HG03571 (cell line): ENCODE data around the gene CYB561D1.
A peak's percentile ranks its signal among the peaks of the same experiment; 100 is the strongest.

Experiments
- ATAC-seq: cut with Tn5 transposase; IDR thresholded peaks from one replicate; pipeline ENCODE4 v1.9.1; 2021; ENCODE audit not compliant: unreplicated experiment

CYB561D1 gene

DNA sequence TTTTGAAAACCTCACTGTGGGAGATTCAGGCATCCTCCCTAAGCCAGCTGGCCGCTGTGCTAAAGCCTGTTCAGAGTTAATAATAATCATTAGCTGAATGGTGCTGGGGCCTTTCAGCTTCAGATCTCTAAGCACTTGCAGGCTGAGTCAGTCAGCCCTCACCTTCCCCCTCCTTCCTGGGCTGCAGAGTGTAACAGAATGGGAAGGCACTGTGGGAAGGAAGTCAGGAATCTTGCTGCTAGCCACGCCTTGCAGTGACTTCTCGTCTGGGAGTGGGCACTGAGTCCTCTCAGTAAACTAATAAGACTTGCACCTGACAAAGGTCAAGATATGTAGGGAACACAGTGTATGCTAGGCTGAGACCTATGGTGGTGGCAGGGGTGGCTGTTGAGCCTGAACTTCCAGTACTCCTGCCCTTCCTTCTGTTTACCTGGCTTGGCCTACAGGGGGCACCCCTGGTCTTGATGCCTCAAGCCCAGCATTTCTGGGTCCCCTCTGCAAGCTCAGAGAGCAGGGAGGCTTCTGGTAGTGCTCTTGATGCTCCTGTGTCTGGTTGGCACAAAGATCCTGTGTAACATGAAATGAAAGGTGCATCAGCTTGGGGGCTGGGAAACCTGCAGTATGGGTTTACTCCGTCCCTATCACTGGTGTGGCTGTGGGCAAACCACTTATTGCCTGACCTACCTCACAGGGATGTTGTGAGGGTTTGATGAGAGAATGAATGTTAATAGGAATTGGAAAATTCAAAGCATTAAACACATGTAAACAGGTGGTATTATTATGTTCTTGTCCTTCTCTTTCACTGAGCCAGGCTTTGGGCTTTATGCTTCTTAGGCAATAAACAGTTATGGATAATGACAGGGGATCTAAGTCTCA, 6.0 kb downstream of the CYB561D1 start:
- no peak for ATAC-seq

DNA sequence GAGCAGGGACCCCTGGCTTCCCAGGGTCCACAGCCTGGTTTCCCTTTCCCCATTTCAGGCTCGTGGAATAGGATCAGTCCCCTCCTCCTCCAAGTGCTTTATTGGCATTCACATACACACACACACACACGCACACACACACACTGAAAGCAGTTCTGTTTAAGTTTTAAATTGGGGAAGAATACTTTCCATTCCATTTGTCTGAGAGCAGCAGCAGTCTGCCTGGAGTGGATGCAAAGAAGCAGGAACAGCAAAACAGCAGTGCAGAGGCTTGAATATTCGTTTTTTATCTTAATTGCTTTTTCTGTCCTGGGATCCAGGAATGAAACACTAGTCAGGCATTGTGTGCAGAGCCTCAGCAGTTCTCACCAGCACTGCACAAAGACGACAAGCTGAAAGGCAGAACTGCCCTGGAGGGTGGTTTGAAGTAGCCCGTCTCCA, 7.1 kb downstream of the CYB561D1 start:
- no peak for ATAC-seq

DNA sequence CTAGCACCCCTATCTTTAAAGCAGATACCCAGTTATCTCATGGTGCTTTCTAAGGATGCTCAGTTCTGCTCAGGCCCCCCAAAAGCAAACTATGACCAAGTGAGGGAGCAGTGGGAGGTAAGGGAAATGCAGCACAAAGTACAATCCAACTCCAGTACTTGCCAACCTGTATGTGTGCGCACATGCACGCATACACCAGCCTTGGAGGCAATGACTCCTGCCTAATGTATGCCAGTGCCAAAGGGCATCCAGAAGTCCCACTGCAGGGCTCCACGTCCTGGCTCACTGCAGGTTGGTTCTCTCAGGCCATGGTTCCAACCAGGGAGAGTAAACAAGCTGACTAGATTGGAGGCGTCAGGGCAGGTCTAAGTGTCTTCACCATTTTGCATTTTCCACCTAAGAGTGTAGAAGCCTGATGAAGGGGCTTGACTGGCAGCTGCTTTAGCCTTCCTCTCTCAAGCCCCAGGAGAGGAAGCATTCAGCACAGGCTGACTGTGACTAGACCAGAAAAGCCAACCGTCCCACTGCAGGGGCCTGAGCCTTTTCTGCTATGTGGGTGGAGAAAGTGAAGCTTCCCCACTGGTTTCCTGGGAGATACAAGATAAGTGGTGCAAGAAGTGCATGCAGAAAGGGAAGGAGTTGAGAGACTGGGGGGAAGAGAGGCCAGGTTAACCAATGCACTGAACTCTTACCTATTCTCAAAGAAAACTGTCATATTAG, 7.9 kb downstream of the CYB561D1 start:
- ATAC-seq, result no peak

DNA sequence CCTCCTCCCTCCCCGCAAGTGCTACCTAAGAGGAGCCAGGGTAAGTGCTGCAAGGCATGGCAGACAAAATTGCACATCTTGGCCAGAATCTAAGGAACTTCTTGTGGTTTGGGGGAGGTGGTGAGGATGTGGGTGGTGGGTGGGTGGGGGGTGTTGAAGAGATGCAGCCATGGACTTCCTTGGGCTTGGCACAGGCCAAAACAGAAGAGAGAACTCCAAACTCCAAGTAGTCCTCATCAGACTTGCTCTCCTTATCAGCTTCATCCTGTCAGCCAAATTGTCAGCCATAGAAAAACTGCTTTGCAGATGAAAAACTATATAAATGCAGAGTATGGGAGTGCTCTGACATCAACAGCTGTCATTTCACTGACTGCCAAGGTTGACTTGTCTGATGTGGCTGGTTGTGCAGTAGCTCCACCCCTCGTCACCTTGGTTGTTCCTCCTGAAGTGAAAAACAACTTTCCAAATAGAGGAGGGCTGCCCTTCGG, 8.5 kb downstream of the CYB561D1 start:
- ATAC-seq, result no peak

DNA sequence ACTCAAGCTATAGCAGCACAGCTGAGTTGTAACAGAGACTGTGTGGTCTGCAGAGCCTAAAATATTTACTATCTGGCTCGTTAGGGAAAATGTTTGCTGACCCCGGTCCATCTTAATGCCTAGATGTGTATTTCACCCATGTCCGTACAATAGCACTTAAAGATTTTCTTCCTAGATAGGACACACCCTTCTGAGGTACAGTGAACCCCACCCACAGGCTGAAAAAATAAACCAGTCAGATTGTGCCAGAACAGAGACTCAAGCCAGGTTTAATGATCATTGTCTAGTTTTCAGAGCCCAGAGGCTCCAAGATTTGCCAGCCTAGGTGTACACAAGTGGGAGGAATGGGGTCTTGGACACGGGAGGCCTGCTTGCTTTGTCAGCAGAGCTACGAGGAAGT, 10.0 kb downstream of the CYB561D1 start:
- ATAC-seq, result no peak

DNA sequence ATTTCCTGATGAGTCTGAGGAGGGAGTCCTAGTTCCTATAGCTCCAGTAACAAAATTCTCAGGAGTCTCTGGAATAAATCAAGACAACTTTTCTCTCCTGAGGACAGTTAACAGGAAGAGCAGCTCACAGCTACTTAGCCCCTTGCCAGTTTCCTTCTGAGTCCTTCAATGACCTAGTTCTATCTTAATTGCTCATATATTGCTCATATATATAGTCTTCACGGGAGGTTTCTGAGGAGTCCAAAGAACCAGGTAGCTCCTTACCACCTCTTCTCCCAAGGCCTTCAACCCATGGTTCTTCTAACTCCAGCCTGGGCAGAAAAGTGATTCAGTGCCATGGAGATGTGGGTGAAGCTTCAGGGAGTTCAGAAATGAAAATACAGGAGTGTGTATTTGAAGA, 11.1 kb downstream of the CYB561D1 start:
- ATAC-seq, result no peak

DNA sequence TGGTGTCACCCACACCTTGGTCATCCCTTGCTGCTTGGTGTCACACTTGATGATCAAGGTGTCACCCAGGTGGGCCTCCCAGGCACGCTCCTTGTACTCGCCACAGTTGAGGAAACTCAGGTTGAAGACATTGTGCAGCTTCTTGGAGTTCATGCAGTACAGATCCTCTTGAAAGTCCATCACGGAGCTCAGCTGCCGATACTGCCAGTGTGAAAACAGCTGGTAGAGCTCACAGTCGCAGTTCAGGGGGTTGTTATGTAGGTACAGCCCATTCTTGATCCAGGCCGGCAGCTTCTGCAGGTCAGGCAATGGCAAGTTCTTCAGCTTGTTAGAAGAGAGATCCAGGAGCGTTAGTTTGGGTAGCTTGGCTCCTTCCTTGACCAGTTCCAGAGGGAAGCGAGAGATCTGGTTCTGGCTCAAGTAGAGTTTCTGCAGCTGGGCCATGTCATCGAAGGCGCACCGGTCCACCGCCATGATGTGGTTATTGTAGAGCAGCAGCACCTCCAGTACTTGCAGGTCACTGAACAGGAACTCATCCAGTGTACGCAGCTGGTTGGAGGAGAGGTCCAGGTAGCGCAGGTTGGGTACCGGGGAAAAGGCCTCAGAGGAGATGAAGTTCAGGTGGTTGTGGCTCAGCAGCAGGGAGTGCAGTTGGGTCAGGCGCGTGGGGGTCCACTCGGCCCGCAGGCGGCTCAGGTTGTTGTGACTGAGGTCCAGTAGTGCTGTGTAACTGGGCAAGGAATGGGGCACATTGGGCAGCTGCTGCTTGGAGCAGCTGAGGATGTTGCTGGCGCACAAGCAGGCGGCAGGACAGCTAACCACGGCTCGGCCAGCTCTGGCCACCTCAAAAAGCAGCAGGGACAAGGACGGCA, 14.3 kb downstream of the CYB561D1 start:
- no peak for ATAC-seq

DNA sequence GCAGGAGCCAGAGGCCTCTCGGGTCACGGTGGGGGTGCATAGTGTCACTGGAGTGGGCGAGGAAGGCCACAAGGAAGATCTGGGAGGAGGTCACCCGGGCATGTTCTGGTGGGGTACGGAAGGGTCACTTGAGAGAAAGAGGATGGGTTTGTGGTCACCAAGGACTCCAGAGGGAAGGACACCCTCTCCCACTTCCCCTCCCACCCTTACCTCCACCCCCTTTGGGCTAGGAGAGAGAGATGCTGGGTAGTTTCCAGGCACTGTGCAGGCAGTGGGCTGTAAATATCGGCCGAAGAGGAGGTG, 14.9 kb downstream of the CYB561D1 start:
- no peak for ATAC-seq

DNA sequence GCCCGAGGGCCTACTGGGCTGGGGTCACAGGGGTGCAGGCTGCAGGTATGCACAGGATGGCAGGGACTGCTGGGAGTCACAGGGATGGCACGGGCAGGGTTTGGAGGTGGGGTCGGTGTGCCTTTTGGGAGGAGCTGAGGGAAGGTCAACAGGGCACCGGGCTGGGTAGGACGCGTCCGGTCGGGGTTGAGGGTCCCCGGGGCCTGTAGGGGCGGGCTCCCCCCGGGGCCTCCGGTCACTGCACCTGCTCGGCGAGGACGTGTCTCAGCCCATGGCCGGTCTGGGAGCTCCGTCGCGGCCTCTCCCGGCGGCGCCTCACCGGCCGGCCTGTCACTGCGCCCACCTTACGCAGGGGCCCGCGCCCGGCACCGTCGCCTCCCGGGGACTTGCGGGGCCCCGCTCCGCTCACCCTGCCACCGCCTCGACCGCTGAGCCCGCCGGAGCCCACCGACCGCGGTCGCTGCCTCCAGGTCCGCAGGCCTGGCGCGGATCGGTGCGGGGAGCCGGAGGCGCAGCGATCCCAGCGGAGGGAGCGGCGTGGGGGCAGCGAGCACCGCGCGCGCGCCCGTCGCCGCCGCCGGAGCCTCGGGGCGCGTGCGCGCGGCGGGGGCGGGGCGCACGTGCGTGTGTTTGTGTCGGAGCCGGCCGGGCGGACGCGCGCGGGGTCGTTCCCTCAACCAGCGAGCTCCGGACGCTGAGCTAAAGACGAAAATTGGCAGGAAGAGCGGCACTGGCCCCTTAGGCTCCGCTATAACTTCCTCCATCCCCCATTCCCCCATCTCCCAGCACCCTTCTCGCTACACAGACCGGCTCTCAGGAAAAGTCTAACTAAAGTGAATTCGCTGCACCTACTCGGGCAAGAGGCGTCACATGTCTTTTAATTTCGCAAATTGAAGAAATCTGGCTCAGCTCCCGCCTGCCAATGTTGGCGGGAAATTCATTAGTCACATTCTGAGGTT, 15.6 kb downstream of the CYB561D1 start, which contains the start of gene AMIGO1:
TSS of gene AMIGO1 (minus strand) at position 552 of the 959 bp plus-strand sequence. CDS start 815 bp downstream, outside the sequence.
- peak; percentile 47 for ATAC-seq

DNA sequence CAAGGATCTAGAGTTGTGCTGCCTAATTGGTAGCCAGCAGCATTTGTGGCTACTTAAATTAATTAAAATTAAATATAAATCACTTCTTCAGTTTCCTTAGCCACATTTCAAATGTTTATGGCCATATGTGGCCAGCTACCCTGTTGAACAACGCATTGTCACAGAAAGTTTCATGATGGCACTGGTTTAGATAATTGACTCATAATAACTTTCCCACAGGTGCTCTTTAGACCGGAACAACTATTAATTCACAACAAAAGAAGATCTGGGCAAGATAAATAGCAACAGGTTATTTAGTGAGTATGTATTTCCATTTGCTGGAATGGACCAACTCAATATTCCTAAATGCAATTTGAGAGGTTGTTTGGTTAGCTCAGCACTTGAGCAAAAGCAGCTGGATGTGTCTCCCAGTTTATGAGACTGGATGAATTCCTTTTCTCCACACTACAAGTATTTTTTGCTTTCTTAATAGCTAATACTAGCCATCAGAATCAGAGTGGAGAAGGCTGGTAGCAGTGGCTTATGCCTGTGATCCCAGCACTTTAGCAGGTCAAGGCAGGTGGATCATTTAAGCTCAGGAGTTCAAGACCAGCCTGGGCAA, 19.3 kb downstream of the CYB561D1 start:
- no peak for ATAC-seq

DNA sequence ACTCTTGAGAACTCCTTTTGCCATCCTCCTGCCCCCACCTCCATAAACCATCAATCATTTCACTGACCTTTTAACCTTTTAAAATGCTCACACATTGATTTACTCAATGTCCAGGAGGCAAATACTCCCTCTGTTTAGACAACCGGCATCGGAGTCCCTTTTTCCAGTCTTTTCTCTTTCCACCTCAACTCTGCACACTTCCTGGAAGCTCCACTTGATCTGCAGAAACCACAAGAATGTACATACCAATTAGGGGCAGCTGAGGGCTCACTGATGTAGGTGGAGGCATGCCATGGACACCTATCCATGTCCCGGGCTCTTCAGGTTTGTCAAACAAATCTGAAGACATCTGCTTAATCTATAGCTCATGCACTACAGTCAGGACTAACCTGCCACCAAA, 21.0 kb downstream of the CYB561D1 start:
- ATAC-seq, result no peak

DNA sequence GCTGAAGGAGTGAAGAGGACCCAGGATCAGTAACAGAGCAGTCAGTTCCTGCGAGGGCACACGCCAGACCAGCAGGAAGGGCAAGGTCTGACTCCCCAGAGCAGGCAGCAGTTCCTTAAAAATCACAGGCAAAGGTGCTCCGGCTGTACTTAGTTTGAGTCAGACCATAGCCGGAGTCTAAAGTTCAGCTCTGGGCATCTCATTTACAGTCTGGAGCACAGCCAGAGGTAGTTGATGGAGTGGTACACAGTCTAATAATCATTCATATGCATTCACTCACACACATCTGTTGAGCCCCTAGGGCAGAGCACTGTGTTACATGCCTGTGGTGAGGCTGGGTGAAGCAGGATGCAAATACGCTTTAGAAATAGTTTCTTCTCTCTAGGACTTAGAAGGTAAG, 23.0 kb downstream of the CYB561D1 start:
- no peak for ATAC-seq

DNA sequence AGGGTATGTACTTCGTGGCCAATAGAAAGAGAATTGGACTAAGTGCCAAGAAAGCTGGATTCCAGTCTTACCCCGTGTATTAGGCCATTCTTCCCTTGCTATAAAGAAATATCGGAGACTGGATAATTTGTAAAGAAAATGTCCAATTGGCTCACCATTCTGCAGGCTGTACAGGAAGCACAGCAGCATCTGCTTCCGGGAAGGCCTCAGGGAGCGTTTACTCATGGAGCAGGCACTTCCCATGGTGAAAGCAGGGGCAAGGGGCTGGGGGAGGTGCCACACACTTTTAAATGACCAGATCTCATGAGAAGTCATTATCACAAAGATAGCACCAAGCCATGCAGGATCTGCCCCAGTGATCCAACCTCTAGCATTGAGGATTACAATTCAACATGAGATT, 23.4 kb downstream of the CYB561D1 start:
- no peak for ATAC-seq

DNA sequence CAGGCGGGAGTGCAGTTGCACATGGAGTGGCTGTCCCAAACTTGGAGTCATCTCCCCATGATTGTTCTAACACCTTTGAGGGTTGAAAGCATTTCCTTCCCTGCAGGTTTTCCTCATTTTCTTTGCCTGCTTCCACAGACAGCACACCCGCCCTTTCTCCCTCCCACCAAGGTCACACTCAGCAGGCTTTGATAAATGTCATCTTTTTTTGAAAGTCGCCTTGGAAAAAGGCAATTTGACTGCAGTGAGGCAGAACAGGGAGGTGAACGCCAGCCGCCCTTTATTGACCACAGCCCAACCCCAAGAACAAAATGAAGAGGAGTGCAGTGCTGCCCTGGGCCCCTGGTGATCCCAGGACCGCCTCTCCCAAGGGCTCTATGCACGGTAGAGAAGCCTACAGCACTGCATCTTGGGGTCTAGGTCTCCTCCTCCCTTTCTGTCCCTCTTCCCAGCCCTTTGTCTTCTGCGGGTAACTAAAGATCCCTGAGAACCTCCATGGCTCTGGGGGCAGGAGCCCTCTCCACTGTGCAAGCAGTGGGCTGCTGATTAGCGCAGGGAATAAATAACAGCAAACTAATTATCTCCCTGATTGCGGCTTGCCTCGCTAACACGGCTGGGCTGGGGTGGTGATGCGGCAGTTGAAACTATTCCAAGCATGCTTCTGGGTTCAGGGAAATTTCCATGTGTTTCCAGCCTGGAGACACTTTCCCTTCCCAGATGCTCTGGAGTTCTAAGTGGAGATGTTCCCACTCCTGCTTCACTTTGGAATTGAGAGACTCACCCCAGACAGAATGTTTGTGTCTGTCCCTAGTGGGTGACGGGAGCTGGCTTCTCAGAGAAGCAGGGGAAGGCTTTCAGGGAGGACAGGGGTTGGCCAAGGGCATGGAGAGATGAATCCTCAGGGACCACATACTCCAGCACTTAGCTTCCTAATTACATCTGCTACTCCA, 27.4 kb downstream of the CYB561D1 start:
- no peak for ATAC-seq

DNA sequence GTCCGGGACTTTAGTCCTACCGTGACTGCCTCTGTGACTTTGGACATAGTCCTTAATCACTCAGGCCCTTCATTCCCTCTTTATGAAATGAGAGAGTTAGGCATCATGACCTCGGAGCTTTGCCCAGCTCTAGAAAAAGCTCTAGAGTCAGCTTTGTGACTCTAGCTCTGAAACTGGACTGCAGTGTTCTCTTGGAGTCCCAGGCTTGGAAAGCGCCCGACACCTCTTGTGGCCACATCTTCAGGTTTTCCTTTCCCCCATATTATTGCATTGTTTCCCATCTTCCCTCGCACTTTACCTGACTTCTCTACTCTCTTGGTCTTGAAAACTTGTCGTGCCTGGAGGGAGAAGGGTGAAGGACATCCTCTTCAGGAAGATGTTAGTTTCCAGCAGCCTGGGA, 28.1 kb downstream of the CYB561D1 start:
- ATAC-seq, result no peak

DNA sequence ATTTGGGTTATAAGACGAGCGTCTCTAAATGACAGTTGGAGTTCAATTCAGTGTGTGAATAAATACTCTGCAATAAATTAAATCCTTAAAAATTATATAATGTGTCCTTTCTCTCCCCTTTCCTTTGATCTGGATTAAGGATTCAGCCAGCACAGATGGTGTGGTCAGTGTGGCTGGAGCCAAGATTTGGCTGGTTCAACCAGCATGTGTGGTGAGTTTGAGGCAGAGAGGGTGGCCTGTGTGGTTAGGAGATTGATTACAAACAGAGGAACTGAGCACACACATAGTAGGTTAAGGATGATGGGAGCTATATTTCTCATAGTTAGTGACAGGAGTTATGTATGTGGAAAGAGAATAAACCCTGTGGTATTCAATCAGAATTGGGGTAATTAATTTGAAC, 29.8 kb downstream of the CYB561D1 start:
- ATAC-seq, result no peak

DNA sequence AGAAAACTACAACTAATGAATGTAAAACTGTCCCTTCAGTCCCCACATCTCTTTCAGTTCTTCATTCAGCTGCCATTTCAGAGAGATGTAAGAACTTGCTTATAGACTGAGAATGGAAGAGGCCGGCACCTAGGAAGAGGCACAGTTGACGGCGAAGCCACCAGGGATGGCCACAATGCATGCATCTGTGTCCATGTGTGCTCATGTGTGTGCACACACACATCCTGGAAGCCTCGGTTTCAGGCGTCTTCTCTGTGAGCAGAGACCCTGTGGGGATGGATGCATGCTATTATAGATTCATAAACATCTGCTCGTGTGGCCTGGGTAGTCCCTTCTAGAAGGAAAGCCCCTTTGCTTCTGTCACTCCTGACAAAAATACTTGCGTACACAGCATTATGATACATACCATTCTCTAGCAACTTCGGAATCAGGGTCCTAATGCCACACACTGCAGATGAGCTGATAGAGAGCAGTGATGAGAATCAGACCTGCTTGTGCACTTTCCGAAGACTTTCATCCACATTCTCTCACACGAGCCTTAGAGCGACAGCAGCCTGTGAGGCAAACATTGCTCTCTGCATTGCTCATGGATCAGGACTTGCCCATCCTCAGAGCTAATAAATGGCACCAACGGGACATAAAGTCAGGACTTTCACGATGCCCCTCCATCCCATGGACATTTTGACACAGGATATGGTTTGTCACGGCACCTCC, 33.4 kb downstream of the CYB561D1 start:
- no peak for ATAC-seq
